ENCODE data around the gene PPFIBP1.

PPFIBP1 gene

DNA sequence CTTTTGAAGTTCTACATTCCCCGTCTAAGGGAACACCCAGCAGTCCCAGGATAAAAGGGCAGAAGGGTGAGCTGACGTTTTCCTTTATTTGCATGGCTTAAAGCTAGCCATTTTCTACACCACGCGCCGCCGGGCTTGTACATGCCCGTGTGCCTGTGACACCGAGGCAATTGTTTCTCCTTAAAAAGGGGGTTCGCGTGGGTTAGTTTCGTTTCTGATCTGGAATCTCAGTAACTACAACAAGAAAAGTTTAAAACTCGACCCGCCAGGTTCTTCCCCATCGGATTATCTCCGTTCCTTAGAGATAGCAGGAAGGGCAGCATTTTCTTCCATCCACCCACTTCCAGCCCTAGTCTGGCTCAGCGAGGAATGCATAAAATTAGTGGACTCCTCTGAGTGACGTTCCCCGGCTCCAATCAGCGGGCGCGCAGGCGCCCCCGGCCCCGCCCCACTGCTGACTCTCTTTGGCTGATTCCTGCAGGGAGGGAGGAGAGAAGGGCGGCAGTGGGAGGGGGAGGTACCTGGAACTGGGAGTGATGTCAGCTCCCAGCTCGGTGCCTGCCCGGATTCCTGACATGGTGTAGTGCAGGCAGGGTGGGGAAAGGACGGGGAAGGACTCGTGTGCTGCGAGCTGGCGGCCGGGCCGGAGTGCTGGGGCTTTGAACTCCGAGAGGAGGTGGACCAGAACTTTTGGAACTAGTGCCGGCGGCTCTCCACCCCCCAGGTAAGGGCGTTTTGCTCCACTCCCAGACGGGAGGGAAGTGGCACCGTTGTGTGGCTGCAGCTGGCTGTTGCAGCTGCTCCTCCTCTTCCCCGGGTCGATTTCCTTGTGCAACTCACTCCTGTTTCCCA lies at the start of gene PPFIBP1:
Gene PPFIBP1, plus strand, starts transcription at position 565 of the 852 bp plus-strand sequence. CDS start 109,191 bp downstream, outside the sequence.
- peak; percentile 96 for DNase-seq (ENCODE audit: low spot score)

GRCh38 chr12:27474344-27474743 lies 49.7 kb upstream of the PPFIBP1 start:
- DNase-seq (ENCODE audit: low spot score): peak; percentile 59

- DNase-seq (ENCODE audit: low spot score): no peak
Observed at GRCh38 chr12:27477049-27477448, 47.0 kb upstream of the PPFIBP1 start.

- no peak for DNase-seq (ENCODE audit: low spot score)
Observed at GRCh38 chr12:27478949-27479348, 45.1 kb upstream of the PPFIBP1 start.

DNA sequence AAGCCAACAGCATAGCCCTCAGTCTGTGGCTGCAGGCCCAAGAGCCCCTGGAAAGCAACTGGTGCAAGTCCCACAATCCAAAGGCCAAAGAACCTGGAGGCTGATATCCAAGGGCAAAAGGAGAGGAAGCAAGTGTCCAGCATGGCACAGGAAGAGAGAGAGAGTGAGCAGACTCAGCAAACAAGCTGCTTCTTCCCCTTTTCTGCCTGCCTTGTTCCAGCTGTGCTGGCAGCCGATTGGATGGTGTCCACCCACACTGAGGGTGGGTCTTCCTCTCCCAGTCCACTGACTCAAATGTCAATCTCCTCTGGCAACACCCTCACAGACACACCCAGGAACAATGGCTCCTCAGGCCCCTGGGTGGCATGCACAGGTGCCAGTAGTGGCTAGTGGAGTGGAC lies 44.0 kb upstream of the PPFIBP1 start:
- DNase-seq (ENCODE audit: low spot score): no peak

- DNase-seq (ENCODE audit: low spot score): no peak
Observed at GRCh38 chr12:27486961-27487360, 37.0 kb upstream of the PPFIBP1 start.

DNA sequence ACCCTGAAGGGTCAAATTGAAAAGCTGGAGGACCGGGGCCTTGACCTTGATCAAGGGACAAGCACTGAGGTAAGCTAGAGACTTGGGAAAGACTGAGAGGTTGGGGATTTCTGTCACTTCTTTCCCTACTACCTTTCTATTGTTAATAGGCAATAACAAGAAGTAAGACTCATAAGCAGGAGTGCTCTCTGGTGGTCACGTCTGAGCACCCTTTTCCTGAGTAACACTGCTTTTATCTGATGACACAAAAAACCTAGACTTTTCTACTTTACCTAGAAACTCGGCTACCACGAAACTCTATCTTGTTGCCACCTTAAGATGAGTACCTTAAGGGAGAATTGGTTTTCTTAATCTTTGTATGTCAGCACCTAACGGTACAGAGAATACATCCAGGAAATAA lies 35.5 kb upstream of the PPFIBP1 start:
- no peak for DNase-seq (ENCODE audit: low spot score)

- DNase-seq (ENCODE audit: low spot score): no peak
Observed at GRCh38 chr12:27491226-27491625, 32.8 kb upstream of the PPFIBP1 start.

GRCh38 chr12:27493260-27493940 lies 30.6 kb upstream of the PPFIBP1 start:
- peak; percentile 7 for DNase-seq (ENCODE audit: low spot score)

- no peak for DNase-seq (ENCODE audit: low spot score)
Observed at GRCh38 chr12:27497446-27497845, 26.6 kb upstream of the PPFIBP1 start.

DNA sequence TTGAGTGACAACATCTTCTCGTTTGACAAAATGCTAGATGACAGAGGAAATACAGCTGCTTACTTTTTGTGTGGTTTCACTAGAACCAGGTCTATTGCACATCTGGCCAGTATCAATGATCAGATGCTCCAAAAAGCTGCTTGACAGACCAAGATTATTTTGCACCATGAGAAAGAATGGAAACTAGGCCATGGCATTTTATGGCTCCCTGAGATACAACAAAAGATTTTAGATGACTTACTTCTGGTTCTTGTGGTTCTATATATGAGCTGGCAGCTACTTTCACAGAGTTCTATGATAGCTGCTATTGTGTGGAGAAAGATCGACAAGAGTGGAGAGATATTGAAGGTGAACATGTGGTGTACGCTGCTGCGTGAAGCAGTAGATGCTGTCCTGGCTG lies 25.9 kb upstream of the PPFIBP1 start:
- DNase-seq (ENCODE audit: low spot score): no peak

DNA sequence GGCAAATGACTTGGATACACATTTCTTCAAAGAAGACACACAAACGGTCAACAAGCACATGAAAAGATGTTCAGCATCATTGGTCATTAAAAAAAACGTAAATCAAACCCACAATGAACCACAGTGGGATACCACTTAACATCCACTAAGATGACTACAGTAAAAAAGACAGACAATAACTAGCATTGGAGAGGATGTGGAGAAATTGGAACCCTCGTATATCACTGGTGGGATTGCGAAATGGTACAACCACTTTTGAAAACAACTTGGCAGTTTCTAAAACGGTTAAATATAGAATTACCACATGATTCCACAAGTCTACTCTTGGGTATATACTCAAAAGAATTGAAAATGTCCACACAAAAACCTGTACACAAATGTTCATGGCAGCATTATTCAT lies 25.2 kb upstream of the PPFIBP1 start:
- no peak for DNase-seq (ENCODE audit: low spot score)

- no peak for DNase-seq (ENCODE audit: low spot score)
Observed at GRCh38 chr12:27499377-27499776, 24.6 kb upstream of the PPFIBP1 start.

DNA sequence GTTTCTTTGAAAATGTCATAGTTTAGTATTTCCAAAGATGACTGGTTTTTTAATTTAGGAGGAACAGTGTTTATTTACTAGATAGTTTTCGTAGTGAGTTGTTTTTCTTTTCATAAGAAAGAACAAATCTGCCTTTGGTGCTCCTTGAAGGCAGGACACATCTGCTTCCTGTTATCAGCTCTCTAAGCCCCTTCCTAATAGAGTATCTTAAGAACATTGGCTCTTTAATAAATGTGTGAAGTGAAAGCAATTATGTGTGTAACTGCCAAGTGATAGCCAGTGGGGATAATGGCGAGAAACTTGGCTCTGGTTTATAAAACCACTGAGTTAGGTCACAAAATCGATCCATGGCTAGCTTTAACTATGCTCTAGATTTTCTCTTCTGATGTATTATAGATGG lies 23.5 kb upstream of the PPFIBP1 start:
- DNase-seq (ENCODE audit: low spot score): no peak

GRCh38 chr12:27502021-27502435 lies 22.0 kb upstream of the PPFIBP1 start:
- DNase-seq (ENCODE audit: low spot score): no peak

DNA sequence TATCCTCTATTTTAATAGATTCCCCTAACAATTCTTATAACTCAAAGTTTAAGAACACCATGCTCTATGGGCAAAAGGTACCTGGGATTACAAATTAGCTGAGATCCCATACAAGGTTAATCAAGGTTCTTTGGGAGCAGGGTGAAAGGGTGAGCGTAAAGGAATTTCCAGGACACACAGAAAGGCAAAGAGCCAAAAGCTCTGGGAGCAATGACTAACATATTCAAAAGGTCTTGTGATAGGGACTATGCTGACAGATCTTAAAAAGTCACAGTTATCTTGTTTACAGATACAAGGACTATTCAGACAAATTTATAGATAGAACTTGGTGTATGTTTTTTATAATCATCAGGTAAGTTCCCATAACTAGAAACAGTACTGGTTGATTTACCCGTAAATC lies 19.5 kb upstream of the PPFIBP1 start:
- peak; percentile 24 for DNase-seq (ENCODE audit: low spot score)

GRCh38 chr12:27505109-27505508 lies 18.9 kb upstream of the PPFIBP1 start:
- peak; percentile 24 for DNase-seq (ENCODE audit: low spot score)

- DNase-seq (ENCODE audit: low spot score): no peak
Observed at GRCh38 chr12:27505761-27506160, 18.2 kb upstream of the PPFIBP1 start.

DNA sequence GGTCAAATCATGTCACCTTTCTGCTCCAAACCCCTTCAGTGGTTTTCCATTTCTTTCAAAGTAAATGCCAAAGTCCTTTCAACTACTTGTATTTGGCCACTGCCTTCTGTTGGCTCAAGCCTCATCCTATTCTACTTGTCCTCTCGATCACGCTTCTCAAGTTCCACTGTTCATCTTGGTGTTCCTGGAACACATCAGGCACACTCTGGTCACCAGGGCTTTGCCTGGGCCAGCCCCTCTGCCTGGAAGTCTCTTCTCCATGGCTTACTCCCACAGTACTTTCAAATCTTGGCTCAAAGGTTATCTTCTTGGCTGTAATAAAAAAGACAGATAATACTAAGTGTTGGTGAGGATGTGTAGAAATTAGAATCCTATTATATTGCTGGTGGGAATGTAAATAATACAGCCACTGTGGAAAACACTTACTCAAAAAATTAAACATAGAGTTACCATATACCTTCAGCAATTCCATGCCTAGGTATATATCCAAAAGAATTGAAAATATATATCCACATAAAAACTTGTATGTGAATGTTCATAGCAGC lies 17.3 kb upstream of the PPFIBP1 start:
- no peak for DNase-seq (ENCODE audit: low spot score)

DNA sequence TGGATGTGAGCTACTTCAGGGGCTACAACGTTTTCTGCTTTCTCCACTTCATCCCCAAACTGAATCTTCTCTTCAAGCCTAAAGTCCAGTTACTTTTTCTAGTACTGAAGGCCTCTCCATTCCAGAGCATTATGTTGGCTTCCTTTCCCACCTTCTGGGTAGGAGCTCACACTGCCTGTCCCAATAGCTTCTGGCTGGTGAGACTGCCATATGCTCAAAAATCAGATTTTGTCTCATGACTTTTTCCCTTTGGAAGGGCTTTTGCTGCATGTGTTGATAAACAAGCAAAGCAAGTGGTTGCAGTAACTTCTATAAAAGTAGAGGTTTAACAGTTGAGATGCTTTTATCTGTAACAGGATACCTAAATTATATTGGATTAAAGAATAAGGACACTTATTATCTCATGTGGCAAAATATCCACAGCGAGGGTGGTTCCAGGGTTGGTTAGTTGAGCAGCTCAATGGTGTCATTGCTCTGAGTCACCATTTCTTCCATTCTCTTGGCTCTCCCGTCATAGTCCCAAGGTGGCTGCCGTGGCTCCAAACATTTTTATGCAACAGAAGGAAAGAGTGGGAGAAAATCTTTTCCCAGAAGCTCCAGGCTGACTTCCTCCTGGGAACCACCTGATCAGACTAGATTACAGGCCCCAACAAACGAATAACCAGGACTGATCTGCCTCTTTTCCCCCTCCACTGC lies 15.1 kb upstream of the PPFIBP1 start:
- DNase-seq (ENCODE audit: low spot score): no peak

DNA sequence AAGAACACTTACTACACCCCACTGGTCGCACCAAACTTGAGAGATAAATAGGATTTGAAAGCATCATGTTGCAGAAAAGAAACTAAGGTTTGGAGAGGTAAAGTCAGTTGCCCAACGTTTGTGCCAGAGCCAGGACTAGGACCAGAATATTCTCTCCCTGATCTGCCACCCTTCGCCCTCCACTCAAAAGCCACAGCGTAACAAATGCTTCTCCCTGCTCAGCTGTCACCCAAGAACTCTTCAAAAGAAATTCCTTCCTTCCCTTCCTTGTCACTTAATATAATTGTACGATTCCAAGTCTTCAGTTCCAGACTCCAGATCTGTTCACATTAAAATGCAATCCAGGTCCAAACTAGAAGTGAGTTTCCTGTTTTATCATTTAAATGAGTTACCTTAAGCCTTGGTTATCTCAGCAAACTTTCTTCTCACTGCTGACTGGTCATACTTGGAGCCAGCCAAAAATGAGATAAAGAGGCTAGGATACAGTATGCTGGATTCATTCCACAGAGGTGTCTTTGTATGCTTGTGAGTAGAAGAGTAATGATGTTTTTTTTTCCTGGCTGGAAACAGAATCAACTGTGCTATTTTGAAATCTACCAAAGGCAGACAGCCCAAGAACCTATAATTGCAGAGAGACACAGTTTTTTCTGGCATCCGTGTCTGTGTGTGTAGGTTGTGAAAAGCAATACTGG lies 12.8 kb upstream of the PPFIBP1 start:
- DNase-seq (ENCODE audit: low spot score): no peak

GRCh38 chr12:27511723-27512045 lies 12.3 kb upstream of the PPFIBP1 start:
- DNase-seq (ENCODE audit: low spot score): no peak

Measured in AG08396 (cell line).